ENCODE data around the gene RBMX.

RBMX gene

GRCh38 chrX:136828830-136829229 lies 51.7 kb downstream of the RBMX start:
- no peak for DNase-seq

- DNase-seq = no peak
Observed at GRCh38 chrX:136827026-136827425, 53.5 kb downstream of the RBMX start.

- DNase-seq = no peak
Observed at GRCh38 chrX:136825771-136826170, 54.8 kb downstream of the RBMX start.
